ENCODE data around the gene BCL2L15.

DNA sequence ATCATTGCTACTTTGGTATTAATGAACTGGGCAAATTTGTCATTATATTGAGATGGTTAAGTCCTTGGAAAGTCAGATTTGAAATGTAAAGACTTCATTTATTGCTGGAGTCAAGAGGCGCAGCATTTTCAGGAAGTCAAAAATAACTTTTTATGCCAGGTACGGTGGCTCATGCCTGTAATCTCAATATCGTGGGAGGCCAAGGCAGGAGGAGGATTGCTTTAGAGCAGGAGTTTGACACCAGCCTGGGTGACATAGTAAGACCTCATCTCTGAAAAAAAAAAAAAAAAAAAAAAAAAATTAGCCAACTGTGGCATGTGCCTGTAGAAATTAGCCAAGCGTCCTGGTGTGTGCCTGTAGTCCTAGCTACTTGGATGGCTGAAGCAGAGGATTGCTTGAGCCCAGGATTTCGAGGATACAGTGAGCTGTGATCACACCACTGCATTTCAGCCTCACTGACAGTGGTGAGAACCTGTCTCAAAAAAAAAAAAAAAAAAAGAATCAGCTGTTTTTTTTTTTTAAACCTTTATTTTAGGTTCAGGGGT is 47.2 kb upstream of the BCL2L15 start:
- TF ChIP-seq, protein P1, sequence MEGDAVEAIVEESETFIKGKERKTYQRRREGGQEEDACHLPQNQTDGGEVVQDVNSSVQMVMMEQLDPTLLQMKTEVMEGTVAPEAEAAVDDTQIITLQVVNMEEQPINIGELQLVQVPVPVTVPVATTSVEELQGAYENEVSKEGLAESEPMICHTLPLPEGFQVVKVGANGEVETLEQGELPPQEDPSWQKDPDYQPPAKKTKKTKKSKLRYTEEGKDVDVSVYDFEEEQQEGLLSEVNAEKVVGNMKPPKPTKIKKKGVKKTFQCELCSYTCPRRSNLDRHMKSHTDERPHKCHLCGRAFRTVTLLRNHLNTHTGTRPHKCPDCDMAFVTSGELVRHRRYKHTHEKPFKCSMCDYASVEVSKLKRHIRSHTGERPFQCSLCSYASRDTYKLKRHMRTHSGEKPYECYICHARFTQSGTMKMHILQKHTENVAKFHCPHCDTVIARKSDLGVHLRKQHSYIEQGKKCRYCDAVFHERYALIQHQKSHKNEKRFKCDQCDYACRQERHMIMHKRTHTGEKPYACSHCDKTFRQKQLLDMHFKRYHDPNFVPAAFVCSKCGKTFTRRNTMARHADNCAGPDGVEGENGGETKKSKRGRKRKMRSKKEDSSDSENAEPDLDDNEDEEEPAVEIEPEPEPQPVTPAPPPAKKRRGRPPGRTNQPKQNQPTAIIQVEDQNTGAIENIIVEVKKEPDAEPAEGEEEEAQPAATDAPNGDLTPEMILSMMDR (IDR thresholded peaks at IDR 0.05 in 2 of 3, conservative IDR thresholded peaks at IDR 0.05 in 1 of 3; ENCODE audit: control insufficient read depth in 2 of 3, extremely low read depth in 1 of 3, insufficient read depth in 1 of 3, low read depth in 3 of 3, low read length in 3 of 3) = no peak
- TF ChIP-seq SMC3 (IDR thresholded peaks at IDR 0.05; ENCODE audit: borderline replicate concordance, low read length) = no peak
- no peak for TF ChIP-seq POLR2A (IDR thresholded peaks at IDR 0.05; ENCODE audit: low read depth, low read length)
- no peak for TF ChIP-seq TBL1XR1 (IDR thresholded peaks at IDR 0.05; ENCODE audit: low read depth, low read length)

All from GM12878 (cell line).